Mucosa of rectum (tissue), 2 donors: Measurements from ENCODE around the gene CASP6.

Experiments
- H3K27ac ChIP-seq, 2 donors: one replicate each; pipeline ENCODE4 v1.7.0; 2013; ENCODE audit warnings: inconsistent platforms in 2 of 2, low read depth in 2 of 2, low read length in 2 of 2
- H3K27me3 ChIP-seq, 2 donors: one replicate each; pipeline ENCODE4 v1.7.0; 2013; ENCODE audit warnings: low read length in 2 of 2; ENCODE audit not compliant: control insufficient read depth in 2 of 2, insufficient read depth in 2 of 2
- H3K36me3 ChIP-seq, 2 donors: one replicate each; pipeline ENCODE4 v1.7.0; 2013; ENCODE audit warnings: low read length in 2 of 2; ENCODE audit not compliant: control insufficient read depth in 2 of 2, insufficient read depth in 2 of 2
- H3K4me1 ChIP-seq, 2 donors: one replicate each; pipeline ENCODE4 v1.7.0; 2013; ENCODE audit warnings: low read length in 2 of 2, mild to moderate bottlenecking in 1 of 2; ENCODE audit not compliant: control insufficient read depth in 2 of 2, insufficient read depth in 2 of 2
- H3K4me3 ChIP-seq, 2 donors: one replicate each; pipeline ENCODE4 v1.7.0; 2013; ENCODE audit warnings: low read length in 2 of 2
- H3K9ac ChIP-seq, 2 donors: one replicate each; pipeline ENCODE4 v1.7.0; 2013; ENCODE audit warnings: low read length in 2 of 2, low read depth in 1 of 2, mild to moderate bottlenecking in 1 of 2
- H3K9me3 ChIP-seq, 2 donors: one replicate each; pipeline ENCODE4 v1.7.0; 2013; ENCODE audit warnings: low read length in 2 of 2; ENCODE audit not compliant: control insufficient read depth in 2 of 2
- donor health status: healthy.
- donor health status: Normal muscosa, but diverticular disease.

Gene CASP6

DNA sequence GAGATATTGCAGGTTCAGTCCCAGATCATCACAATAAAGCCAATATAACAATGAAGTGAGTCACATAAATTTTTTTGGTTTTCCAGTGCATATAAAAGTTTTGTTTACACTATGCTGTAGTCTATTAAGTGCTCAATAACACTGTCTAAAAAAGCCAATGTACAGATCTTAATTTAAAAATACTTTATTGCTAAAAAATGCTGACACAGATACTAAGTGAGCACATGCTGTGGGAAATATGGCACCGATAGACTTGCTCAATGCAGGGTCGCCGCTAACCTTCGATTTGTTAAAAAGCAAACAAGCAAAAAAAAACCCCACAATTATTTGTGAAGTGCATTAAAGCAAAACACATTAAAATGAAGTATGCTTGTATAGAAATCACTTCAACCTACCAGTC is 16.4 kb upstream of the CASP6 start:
- Histone ChIP-seq H3K4me1 (no peaks in the 10 kb centered on the region), H3K9me3 (no peaks in the 10 kb centered on the region), H3K27me3 (no peaks in the 10 kb centered on the region), H3K36me3 (peaks cover 13 to 17% of the 10 kb centered on the region in 2 donors), H3K4me3 (no peak overlapping the region), H3K27ac (no peak overlapping the region), H3K9ac (no peak overlapping the region)

DNA sequence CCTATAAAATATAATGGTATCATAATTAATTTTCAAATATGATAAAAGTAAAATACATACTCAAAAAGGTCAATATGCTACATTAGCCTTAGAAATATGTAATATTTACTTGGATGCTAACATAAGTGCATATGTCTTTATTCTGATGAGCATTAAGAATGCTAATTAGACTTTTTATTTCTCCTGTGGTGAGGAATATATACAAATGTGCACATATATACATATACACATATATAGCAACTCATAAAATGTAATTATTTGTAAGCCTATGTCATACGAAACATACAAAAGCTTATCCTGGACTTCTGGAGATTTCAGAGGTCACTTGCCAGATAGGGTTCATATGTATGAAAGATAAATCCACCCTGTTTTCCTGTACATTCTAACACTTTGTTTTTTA is 15.5 kb upstream of the CASP6 start:
- Histone ChIP-seq H3K9ac (no peak overlapping the region), H3K27ac (no peak overlapping the region), H3K4me1 (no peaks in the 10 kb centered on the region), H3K27me3 (no peaks in the 10 kb centered on the region), H3K36me3 (peaks cover 13 to 17% of the 10 kb centered on the region in 2 donors), H3K4me3 (no peak overlapping the region), H3K9me3 (no peaks in the 10 kb centered on the region)

DNA sequence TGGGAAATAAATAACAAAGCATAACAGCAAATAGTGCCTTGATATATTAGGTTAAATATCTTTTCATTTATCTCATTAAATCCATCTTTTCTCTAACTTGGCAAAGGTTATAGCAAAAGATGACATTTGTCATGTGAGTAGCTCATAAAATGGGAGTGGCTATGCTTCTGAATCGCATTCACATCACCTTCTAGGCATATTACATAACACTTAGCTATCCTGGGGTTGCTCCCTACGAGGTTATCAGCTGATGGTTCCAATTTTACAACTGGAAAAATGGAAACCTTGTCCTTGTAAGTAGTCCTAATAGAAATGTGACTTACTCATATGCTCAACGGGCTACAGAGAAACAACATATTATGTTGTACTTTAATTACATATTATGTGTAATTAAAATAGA is 10.3 kb upstream of the CASP6 start:
- Histone ChIP-seq H3K27me3 (no peaks in the 10 kb centered on the region), H3K27ac (no peak overlapping the region), H3K4me3 (no peak overlapping the region), H3K9ac (no peak overlapping the region), H3K4me1 (no peaks in the 10 kb centered on the region), H3K9me3 (no peaks in the 10 kb centered on the region), H3K36me3 (peaks cover 21 to 28% of the 10 kb centered on the region in 2 donors)

DNA sequence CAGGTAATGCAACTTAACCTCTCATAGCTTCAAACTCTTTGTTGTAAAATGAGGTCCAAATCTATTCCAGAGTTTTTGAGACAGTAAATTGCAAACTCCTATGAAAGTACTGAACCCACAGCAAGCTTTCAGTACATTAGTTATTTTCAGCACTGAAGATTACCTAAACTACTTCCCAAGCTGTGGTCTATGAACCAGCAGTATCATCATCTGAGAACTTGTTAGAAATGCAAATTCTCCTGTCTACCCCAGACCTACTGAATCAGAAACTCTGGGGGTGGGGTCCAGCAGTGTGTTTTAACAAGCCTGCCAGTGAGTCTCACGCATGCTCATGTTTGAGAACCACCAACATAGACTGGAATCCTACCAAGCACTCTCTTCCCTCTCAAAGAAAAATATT is 5.7 kb upstream of the CASP6 start:
- H3K36me3 ChIP-seq, result peaks cover 9 to 24% of the 10 kb centered on the region in 2 donors
- peaks cover 0 to 8% of the 10 kb centered on the region in 2 donors for H3K4me1 ChIP-seq
- H3K9ac ChIP-seq, result no peak overlapping the region

DNA sequence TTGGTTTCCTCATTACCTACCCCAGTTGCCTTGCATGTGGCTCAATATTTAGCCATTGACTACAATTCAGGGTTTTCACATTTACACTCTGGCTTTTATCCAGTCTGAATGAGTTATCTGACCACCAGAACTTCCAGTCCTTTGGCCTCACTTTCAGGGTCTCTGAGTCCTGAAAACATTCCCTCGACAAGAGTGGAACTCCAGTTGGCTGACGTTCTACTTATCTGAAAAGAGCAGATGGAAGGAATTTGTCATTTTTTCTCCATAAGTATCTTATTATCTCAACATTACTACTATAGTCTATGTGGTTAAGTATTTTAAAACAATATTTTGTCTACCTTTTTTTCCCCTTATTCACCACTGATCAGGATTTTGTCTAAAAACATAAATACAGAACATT is 5.2 kb upstream of the CASP6 start:
- Histone ChIP-seq H3K4me1 (peaks cover 0 to 13% of the 10 kb centered on the region in 2 donors), H3K4me3 (no peak overlapping the region), H3K27ac (no peak overlapping the region), H3K9me3 (no peaks in the 10 kb centered on the region), H3K9ac (no peak overlapping the region), H3K36me3 (peaks cover 9 to 22% of the 10 kb centered on the region in 2 donors), H3K27me3 (no peaks in the 10 kb centered on the region)

More for the DNA sequence above, 5.7 kb upstream of the CASP6 start:
- Histone ChIP-seq H3K27me3 (no peaks in the 10 kb centered on the region), H3K27ac (no peak overlapping the region), H3K9me3 (no peaks in the 10 kb centered on the region), H3K4me3 (no peak overlapping the region)

DNA sequence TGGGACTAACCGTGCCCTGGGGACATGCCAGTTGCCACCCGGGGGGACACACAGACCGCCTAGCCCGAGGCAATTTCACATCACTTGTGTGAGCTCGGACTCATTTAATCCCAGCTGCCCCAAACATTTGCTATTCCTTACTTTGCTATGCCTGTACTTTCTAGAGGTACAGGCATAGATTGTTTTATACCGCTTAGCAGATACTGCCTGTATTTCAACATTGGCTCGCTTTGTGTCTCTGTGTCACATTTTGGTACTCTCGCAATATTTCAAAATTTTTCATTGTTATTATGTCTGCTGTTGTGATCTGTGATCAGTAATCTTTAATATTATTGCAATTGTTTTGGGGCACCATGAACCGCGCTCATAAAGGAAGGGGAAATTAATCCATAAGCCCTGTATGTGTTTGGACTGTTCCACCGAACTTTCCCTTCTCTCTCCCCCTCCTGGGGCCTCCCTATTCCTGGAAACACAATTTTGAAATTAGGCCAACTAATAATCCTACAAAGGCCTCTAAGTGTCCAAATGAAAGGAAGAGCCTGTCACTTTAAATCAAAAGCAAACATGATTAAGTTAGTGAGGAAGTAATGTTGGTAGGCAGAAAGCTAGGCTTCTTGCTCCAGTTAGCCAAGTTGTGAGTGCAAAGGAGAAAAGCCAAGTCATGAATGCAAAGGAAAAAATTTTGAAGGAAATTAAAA is 568 bp upstream of the CASP6 start:
- Histone ChIP-seq H3K4me1 (peaks cover 22 to 42% of the 10 kb centered on the region in 2 donors), H3K36me3 (peaks cover 4 to 5% of the 10 kb centered on the region in 2 donors), H3K9ac (peak overlapping the region; percentile 86 to 93), H3K27me3 (no peaks in the 10 kb centered on the region), H3K27ac (peak overlapping the region; percentile 94 to 96), H3K9me3 (no peaks in the 10 kb centered on the region), H3K4me3 (peak overlapping the region; percentile 84 to 97)

DNA sequence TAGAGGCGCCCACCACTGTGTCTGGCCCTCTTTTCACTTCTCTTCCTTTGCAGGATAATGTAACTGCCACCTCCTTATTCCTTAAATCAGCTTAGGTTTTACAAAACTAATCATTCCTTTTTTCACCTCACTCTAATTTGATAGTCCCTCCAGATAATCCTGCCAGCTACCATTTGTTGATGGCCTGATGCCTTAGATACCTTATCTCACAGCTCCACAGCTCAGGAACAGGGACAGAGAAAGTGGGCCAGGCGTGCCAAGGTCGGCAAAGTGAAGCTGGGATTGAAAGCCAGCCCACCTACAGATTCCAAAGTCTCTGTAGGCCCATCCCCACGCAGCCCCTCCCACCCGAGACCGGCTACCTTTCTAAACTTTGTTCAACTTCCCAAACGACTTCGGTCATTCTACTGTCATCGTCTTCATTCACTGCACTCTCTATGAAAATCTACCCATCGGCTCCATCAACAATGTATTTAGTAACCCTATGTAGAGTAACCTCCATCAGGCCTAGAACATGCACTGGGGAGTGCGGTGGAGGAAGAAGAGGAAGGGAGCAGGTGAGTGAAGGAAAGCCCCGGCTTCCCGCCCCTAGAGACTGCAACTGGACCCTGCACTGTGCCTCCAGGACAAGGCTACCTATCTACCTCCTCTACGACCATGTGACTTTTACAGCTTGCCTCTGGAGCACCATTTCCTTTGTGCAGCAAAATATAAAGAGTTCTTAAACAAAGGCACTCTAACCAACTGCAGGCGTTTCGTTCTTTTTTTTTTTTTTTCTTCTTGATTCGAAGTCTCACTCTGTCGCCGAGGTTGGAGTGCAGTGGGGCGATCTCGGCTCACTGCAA is 1.5 kb downstream of the CASP6 start:
- Histone ChIP-seq H3K27me3 (no peaks in the 10 kb centered on the region), H3K36me3 (peaks cover 5 to 8% of the 10 kb centered on the region in 2 donors), H3K9ac (peak overlapping the region; percentile 47 to 93), H3K9me3 (no peaks in the 10 kb centered on the region), H3K27ac (peak overlapping the region; percentile 94 to 96), H3K4me1 (peaks cover 26 to 47% of the 10 kb centered on the region in 2 donors), H3K4me3 (peak overlapping the region; percentile 84 to 97)

DNA sequence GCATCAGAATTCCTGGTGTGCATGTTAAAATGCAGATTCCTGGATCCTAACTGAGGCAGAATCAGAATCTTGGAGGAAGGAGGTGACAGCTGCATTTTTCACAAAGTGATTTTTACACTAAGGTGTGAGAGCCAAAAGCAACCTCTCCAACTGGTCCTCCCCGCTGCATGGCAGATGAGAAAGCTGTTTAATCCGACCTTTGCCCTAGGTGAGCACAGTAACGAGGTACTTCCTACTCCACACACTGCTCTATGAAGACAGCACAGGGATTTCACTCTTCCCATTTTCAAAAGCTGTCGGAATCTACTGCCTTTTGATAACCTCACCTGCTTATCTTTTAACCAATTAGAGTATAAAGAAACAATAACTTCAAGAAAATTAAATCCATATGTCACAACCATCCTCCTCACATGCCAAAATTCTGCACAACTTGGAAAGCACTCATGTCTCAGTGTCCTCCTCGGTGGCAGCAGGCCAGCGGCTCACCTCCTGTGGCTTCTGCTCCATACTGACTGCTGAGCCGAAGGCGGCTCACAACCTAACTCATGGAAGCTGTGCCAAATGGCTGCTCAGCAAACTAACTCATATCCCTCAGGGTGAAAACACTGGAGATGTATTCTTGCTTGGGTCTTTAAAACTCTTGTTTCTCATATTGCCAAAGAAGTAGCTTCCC is 3.6 kb downstream of the CASP6 start:
- H3K27ac ChIP-seq, result peak overlapping the region; percentile 59 to 69
- H3K9ac ChIP-seq, result peak overlapping the region in 1 of 2 donors; percentile 26
- no peaks in the 10 kb centered on the region for H3K27me3 ChIP-seq
- no peaks in the 10 kb centered on the region for H3K9me3 ChIP-seq
- peaks cover 26 to 45% of the 10 kb centered on the region in 2 donors for H3K4me1 ChIP-seq
- peaks cover 11 to 16% of the 10 kb centered on the region in 2 donors for H3K36me3 ChIP-seq
- H3K4me3 ChIP-seq, result peak overlapping the region in 1 of 2 donors; percentile 42

DNA sequence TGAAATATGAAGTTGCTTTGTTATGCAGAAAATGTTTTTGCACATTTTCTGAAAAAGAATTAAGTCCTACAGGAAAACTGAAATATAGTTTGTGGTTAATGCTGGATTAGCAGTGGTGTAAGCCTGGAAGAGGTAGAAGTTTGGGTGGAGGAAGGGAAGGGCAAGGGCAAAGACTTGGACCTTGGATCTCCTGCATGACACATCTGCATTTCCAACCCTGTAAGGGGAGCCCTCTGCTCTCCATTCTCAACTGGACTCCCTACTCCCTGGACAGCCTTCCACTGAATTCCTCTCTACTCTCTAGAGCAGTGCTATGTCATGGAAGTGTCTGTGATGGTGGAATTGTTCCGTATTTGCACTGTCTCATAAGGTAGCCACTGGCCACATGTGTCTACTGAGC is 4.6 kb downstream of the CASP6 start:
- peaks cover 26 to 35% of the 10 kb centered on the region in 2 donors for H3K4me1 ChIP-seq
- no peak overlapping the region for H3K27ac ChIP-seq
- H3K36me3 ChIP-seq, result peaks cover 20 to 23% of the 10 kb centered on the region in 2 donors
- no peaks in the 10 kb centered on the region for H3K27me3 ChIP-seq
- no peak overlapping the region for H3K4me3 ChIP-seq
- no peak overlapping the region for H3K9ac ChIP-seq
- H3K9me3 ChIP-seq, result no peaks in the 10 kb centered on the region
